HG03439 (cell line): ENCODE measurements around the gene PDE2A.

ENCODE experiments used
- ATAC-seq: cut with Tn5 transposase; IDR thresholded peaks from one replicate; pipeline ENCODE4 v1.9.1; 2021; ENCODE audit warnings: mild to moderate bottlenecking, moderate library complexity; ENCODE audit not compliant: unreplicated experiment

Gene PDE2A

GRCh38 chr11:72621008-72621610 is 53.1 kb downstream of the PDE2A start:
- ATAC-seq = no peak

DNA sequence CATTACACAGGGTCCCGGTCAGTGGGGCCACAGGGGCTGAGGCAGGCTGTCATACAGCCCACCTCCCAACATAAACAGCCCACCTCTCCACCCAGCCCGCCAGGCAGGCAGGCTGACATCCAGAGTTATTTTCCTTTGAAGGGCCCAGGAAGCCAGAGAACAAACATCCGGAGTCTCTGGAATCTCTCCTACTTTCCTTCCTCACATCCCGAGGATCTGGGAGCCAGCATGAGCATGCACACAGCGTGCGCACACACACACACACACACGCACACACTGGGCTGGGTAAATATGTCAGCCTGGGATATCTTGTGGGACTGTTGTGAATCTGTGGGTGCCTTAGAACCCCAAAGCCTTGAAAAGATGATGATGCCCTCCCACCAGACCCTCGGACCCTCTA is 55.4 kb downstream of the PDE2A start:
- no peak for ATAC-seq

GRCh38 chr11:72617080-72617762 is 57.0 kb downstream of the PDE2A start:
- no peak for ATAC-seq

DNA sequence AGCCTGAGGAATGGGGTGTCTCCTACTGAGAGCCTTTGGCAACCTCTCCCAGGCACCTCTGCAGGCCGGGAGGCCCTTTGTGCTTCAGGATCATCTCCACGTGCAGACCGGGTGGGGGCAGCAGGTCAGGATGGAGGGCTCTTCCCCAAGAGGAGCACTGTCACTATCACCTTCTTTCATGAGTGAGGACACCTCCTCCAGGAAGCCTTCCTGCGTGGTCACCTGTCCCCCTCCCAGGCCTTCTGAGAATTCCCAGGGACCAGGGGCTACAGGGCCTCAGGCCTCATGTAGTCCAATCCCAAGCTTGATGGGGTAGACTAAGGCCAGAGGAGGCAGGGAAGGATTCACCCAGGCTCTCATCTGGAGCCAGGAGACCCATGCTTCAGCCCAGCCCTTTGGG is 57.6 kb downstream of the PDE2A start:
- no peak for ATAC-seq

DNA sequence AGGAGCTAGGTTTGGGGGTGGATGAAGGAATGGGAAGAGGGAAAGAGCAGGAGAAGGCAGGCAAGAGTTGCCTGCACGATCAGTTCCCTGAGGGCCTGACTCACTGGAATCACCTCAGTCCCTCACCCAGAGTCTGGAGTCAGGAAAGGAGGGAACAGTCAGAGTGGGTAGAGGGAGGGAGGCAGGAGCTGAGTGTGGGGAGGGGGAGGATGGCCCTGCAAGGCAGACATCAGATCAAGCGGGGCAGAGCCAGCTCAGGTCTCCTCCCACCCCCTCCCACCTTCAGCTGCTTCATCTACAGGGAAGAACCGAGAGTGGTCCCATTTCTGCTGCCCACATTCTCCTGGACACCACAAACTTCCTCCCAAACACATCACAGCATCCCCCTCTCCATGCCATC is 58.9 kb downstream of the PDE2A start:
- no peak for ATAC-seq

DNA sequence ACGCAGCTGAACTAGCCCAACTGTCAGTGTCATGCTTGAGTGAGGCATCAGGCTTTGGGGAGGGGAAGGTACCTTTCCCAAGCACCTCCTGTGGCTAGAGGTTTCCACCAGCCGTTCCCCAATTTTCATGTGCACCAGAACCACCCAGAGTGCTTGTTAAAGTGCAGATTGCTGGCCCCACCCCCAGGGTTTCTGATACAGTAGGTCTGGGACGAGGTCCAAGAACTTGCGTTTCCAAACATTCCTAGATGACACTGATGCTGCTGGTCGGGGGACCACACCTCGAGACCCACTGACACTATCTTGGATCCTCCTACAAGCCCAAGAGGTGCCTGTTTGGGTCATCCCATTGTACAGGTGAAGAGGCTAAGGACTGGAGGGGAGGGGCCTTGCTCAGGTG is 59.8 kb downstream of the PDE2A start:
- ATAC-seq = no peak

DNA sequence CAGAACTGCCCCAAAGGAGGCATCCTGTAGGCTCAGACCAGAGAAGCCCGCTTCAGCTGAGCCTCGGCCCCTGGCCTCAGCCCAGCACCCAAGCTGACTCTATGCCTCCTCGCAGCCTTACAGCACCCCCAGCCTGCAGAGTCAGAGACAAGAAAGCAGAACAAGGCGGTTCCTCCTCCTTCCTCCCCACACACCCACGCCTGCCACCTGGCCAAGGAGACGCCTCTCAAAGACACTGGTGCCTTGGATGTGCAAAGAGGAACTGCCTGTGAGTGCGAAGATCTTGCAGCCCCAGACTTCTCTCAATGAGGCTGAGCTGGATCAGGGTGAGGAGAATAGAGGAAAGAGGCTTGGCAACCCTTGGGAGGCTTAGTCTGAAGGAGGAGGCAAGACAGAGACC is 60.2 kb downstream of the PDE2A start:
- ATAC-seq = no peak

DNA sequence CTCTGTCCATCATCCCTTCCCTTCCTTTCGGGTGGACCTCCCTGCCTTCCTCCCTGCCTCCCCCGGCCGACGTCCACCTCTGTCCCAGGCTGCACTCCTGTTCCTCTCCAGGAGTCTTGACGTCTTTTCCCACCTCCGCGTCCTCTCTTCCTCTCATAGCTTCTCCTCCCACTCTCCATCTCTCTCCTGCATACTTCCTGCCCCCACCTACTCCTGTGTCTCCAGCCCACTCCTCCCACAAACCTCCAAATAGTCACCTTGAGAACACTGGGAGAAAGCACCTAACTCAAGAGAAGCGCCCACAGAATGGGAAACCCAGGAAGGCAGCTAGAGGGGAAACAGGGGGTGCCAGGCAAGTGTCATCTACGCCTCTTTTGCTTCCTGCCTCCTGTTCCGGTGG is 60.8 kb downstream of the PDE2A start:
- no peak for ATAC-seq

DNA sequence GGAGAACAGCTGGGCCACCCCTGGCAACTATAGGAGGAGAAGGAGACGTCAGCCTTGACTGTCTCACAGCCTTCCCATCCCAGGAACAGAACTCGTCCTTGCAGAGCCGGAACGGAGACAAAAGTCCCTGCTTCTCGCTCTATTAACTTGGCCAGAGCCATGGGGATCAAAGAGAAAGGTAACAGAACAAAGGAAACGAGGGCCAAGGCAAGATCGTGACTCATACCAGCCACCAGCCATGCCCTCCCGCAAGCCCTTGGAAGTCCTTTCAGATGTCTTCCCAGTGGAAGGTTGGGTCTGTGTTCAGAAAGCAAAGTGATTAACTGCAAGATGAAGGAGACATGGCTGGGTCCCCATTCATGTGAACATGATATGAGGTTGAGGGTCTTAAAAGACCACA is 64.7 kb downstream of the PDE2A start:
- ATAC-seq = no peak

- ATAC-seq = no peak
Observed at GRCh38 chr11:72609045-72609444, 65.2 kb downstream of the PDE2A start.

DNA sequence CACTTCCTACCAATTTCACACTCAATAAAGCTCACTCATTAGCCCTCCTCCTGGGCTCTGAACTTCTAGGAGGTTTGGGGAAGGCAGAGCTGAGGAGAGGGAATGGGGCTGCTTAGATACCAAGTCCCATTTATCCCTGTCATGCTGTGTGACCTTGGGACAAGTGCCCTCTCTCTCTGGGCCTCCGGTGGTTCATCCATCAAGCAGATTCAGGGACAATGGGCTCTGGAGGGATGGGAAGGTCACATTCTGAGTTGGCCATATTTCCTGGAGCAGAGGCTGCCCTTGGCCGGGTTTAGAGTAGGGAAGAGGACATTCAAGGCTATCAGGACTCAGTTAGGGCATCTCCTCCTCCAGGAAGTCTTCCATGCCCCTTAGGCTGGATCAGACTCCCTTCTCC is 66.7 kb downstream of the PDE2A start:
- no peak for ATAC-seq

DNA sequence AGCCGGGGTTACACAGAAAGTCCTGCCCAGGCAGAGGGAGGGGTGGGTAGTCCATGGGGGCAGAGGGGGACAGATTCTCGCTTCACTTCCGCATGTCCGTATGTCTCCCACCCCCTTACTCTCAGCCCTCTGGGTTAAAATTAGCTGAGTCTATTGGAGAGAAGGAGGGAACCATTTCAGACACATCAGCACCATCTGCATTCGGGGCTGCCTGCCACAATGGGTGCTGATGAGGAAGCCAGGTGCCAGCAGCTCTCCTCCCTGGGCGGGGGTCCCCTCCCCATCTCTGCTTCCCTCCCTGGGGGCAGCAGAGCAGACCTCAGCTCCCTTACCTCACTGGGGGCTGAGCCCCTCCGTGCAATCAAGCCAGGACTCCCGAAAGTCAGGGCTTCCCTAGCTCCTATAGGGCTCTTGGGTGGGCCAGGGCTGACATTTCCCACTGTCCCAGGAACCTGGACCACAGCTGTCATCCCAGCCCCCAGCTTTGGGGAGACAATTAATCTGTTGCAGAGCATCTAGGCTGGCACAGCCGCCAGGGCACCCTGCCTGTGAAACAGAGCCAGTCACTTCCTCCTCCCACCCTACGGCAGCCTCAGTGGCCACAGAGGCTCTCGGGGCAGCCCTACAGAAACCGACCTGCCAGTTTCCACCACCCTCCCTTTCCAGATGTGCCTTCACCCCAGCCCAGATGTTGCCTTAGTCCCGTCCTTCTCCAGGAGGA is 67.3 kb downstream of the PDE2A start:
- ATAC-seq = no peak

GRCh38 chr11:72605973-72606747 is 68.1 kb downstream of the PDE2A start:
- ATAC-seq = no peak

- ATAC-seq = no peak
Observed at GRCh38 chr11:72604256-72604655, 70.0 kb downstream of the PDE2A start.

- no peak for ATAC-seq
Observed at GRCh38 chr11:72602250-72602904, 71.8 kb downstream of the PDE2A start.

DNA sequence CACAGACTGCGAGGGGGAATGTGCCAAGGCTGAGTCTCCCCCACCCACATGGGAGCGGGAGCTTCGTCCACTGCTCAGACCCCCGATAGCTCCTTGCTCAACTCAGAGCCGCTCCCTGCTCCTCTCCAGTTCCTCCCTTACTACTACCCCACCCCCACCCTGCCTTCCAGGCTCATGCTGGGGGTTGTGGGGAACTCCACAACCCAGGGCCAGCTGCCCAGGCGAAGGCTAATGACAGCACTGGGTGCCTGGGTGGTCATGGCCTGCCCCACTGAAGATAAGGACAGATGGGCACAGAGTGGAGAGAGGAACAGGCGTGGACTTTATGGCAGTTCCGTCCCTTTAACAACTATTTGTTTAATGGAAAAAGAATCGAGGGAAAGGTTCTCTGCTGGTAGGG is 73.7 kb downstream of the PDE2A start:
- ATAC-seq = no peak

DNA sequence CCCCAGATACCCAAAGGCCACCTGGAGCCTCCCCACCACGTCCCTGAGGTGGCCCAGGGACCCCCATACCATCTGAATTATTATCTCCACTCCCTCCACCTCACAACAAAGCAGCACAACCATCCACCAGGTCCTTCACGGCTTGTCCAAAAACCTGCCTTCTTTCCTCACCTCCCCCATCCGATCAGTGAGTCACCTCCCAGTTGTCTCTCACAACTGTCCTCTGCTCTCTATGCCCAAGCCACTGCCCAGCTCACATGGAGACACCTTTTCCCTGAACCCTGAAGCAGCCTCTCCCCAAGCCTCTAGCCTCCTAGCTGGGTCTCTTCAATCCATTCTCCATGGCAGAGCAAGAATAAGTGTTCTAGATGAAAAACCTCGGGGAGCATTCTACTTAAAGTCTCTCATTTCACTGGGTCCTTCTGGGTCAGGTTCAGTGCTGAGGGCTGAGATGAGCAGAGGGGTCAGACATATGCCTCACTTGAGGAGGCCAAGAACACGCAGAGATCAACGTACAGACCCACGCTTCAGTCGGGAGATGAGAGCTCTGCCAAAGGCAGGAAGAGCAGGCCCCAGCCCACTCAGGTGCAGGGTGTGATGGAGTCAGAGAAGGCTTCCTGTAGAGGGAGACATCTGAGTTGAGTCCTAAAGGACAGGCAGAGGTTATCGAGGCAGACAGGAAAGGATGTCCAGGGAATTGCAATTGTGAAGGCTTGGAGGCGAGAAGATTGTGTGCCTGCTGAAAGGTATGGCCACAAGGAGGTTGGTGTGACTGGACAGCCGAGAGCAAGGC is 74.7 kb downstream of the PDE2A start:
- ATAC-seq = no peak

- ATAC-seq = no peak
Observed at GRCh38 chr11:72598906-72599305, 75.3 kb downstream of the PDE2A start.

GRCh38 chr11:72598466-72598865 is 75.8 kb downstream of the PDE2A start:
- no peak for ATAC-seq

GRCh38 chr11:72597721-72598120 is 76.5 kb downstream of the PDE2A start:
- ATAC-seq = no peak
